HG03469 (cell line): ENCODE measurements around the gene EPDR1.

ENCODE experiments used
- ATAC-seq: cut with Tn5 transposase; IDR thresholded peaks from one replicate; pipeline ENCODE4 v1.9.1; 2021; ENCODE audit warnings: mild to moderate bottlenecking, moderate library complexity, moderate number of reproducible peaks; ENCODE audit not compliant: unreplicated experiment

The EPDR1 gene

GRCh38 chr7:37973915-37974314 is 53.5 kb downstream of the EPDR1 start:
- no peak for ATAC-seq

DNA sequence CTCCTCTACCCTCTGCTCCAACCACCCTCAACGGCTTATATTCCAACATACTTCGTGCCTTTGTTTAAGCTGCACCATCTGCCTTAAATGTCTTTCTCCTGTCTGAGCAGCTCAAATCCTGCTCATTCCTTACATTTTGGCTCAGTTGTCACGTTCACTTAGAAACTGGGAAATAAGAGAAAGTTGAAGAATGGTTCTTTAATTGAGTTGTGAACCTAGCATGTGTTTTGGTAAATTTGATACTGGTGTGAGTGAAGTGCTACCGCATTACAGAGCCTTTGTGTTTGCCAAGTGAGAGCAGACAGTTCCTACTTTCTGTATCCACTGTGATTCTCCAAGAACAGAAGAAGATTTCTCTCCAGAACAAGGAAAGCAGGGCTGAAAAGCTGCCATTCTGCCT is 54.3 kb downstream of the EPDR1 start:
- ATAC-seq = no peak

DNA sequence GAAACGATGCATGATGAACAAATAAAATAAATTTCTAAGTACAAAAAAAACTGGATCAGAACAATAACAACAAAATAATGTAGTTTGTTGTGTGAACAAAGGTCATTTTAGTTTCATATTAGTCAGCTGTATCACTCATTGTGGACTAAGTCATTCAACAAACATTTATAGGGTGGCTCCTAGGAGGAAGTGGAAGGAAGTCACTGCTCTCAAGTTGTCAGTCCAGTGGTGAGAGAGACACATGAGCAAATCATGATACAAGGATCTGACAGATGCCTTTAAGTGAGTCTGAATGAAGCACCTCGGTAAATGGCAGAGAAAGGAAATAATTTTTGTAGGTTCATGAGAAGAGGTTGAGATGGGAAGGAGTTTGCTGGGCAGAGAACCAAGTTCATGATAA is 56.8 kb downstream of the EPDR1 start:
- no peak for ATAC-seq

- ATAC-seq = no peak
These were observed 61.2 kb downstream of the EPDR1 start for GRCh38 chr7:37981664-37982063.

DNA sequence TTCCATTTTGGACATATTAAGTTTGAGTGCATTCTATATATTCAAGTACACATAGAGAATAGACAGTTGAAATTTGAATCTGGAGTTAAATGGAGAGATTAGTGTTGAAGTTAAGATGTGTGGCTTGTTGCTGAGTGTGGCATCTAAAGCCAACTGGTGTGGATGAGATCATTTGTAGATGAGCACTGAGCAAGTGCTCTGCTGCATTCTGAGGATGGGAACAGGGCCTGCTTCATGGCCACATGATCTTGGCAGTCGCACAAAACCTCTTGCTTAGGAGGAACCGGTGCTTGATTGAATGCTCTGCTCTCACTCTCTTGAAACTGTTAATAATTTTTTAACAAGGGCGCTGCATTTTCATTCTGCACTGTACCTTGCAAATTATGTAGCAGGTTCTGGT is 62.0 kb downstream of the EPDR1 start:
- no peak for ATAC-seq

DNA sequence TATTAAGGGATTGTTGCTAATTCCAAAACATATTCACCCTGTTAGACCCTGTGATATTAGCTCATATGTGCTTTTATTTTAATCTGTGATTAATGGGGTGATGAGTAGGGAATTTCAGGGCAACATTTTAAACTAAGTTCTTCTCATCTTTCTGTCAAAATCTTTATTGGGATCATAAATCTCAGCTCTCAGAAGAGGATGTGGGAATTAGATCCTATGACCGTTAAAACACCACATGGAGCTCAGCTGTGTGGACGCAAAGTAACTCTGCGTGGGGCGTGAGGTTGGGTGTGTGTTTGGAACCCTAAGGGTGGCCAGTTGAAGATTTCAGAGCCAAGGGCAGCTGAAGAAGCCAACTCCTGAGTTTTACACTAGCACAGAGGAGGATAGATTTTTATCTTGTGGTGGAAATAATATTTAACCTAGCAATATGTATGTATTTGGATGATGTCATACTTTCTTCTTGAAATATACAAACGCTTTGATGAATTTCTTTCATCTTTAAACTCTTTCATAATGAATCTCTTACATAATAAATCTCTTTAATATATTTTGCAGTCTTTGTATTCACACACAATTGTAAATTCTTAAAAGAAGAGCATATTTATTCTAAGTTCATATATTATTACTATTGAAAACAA is 64.4 kb downstream of the EPDR1 start:
- ATAC-seq = no peak

DNA sequence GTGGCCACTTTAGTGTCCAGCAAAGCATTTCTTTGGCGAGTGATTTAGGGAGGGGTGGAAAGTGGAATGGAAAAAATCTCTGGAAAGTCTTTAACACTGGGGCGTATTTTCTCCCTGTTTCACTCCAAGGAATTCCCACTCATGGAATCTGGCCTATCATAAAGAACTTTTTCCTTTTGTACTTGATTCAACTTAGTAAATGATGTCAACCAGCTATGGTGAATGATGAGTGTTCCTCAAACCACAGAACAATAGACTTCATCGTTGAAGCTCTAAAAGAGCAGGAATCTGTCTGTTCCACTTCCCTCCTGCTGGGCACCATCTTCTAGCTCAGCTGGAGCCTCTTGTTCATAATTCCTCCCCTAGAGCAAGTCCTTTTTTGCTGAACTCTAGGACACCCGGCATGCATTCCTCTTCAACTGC is 66.5 kb downstream of the EPDR1 start:
- ATAC-seq = no peak

- no peak for ATAC-seq
These were observed 67.3 kb downstream of the EPDR1 start for GRCh38 chr7:37987732-37988131.

GRCh38 chr7:37988721-37989650 is 68.5 kb downstream of the EPDR1 start:
- ATAC-seq = no peak

DNA sequence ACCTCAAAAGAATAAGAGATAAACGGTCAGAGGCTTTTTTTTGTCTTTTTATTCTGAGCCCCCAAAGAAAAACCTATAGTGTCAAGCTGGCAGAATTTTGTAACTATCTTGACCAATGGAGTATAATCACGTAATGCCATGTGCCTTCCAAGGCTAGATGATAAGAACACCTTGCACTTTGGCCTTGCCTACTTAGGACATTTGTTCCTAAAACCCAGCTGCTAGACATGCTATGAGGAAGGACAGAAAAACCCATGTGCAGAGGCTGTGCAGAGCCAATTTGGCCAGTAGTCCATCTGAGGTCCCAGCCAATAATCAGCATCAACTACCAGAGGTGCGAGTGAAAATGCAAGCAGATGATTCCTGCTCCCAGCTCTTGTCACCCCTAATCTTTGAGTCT is 69.9 kb downstream of the EPDR1 start:
- no peak for ATAC-seq

DNA sequence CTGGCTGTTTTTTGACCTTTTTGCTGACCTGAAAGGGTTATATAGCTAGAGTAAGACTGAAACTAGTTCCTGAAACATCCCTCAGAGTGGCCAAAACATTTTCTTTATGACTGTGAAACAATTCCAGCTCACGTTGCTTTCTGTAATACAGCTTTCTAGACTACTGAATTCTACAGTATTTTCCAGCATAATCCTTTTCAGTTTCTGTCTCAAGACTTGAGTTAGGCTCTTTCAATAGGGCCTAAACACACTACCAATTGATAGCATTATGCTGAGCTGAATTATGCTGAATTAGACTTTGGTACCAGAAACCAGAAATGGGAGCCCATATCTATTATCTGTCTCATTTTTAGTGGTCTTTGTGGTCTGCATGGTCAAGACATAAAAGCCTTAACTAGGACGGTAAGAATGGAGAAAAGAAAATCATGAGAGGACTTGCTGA is 72.6 kb downstream of the EPDR1 start:
- no peak for ATAC-seq

GRCh38 chr7:37999673-38000072 is 79.2 kb downstream of the EPDR1 start:
- no peak for ATAC-seq

DNA sequence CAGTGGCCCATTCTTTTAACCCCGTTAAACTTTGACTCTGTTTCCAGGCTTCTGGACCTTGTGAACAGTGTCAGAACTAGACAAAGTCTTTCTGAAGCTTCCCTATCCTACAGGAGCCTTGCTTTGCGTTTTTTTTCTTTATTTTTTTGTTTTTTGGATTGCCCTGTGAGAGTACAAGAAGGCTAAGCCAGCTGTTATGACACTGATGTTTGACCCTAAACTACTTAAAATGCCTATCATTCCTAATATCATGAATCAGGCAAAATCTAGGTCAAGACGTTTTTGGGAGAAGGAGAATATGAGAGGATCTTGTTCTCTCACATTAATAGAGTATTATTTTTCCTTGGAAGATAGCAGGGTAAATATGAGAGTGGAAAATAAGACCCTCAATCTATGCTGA is 79.8 kb downstream of the EPDR1 start:
- ATAC-seq = no peak
